Midbrain (tissue), 1 donor: ENCODE measurements around the gene MBP.

Experiments used
- DNase-seq: peaks from one replicate; lab custom pipeline; 2025; lab: John Stamatoyannopoulos, UW

Gene MBP

GRCh38 chr18:77132369-77133050, at the start of gene MBP:
MBP (minus strand) TSS chr18:77132783; CDS start chr18:77105261, 27,522 bp downstream.
- no peak for DNase-seq

- no peak for DNase-seq
Observed at GRCh38 chr18:77181950-77182707, 49.5 kb upstream of the MBP start.

- DNase-seq: no peak
Observed at GRCh38 chr18:77178559-77178958, 46.0 kb upstream of the MBP start.

GRCh38 chr18:77177009-77177408, 44.4 kb upstream of the MBP start:
- no peak for DNase-seq

GRCh38 chr18:77173275-77174030, 40.9 kb upstream of the MBP start:
- no peak for DNase-seq

GRCh38 chr18:77170890-77171410, 38.4 kb upstream of the MBP start:
- peak; percentile 31 for DNase-seq

GRCh38 chr18:77168811-77169311, 36.3 kb upstream of the MBP start:
- DNase-seq: peak; percentile 25

- DNase-seq: no peak
Observed at GRCh38 chr18:77167251-77167650, 34.7 kb upstream of the MBP start.

- DNase-seq: no peak
Observed at GRCh38 chr18:77166523-77166922, 33.9 kb upstream of the MBP start.

GRCh38 chr18:77165503-77166188, 33.1 kb upstream of the MBP start:
- DNase-seq: no peak

GRCh38 chr18:77164763-77165485, 32.3 kb upstream of the MBP start:
- DNase-seq: no peak

GRCh38 chr18:77164026-77164425, 31.4 kb upstream of the MBP start:
- DNase-seq: no peak

- DNase-seq: no peak
Observed at GRCh38 chr18:77162580-77162979, 30.0 kb upstream of the MBP start.

- DNase-seq: no peak
Observed at GRCh38 chr18:77161961-77162360, 29.4 kb upstream of the MBP start.

GRCh38 chr18:77161383-77161782, 28.8 kb upstream of the MBP start:
- no peak for DNase-seq

GRCh38 chr18:77160515-77160914, 27.9 kb upstream of the MBP start:
- no peak for DNase-seq

- no peak for DNase-seq
Observed at GRCh38 chr18:77157312-77157711, 24.7 kb upstream of the MBP start.

- no peak for DNase-seq
Observed at GRCh38 chr18:77155031-77155430, 22.4 kb upstream of the MBP start.

- no peak for DNase-seq
Observed at GRCh38 chr18:77153404-77153803, 20.8 kb upstream of the MBP start.

- no peak for DNase-seq
Observed at GRCh38 chr18:77151772-77152520, 19.4 kb upstream of the MBP start.
